H7 (cell line): ENCODE results near the gene EXOC3L4. TPM values are rescaled to one million over a fixed set of nuclear protein-coding genes. Genes with fewer than 3 reads are reported as not detected.
"Not testable (repeated sequence)": the region's sequence is repeated elsewhere in the genome, so short reads cannot be mapped to it uniquely, and the experiment has no call there.

ENCODE experiments used
- DNase-seq: peaks from one replicate; pipeline ENCODE4 v3.0.0; 2012
- H3K27me3 ChIP-seq: 2 replicates; pipeline ENCODE4 v1.6.0; 2011; ENCODE audit warnings: mild to moderate bottlenecking, low read length; ENCODE audit not compliant: control insufficient read depth, insufficient read depth
- H3K36me3 ChIP-seq: replicated peaks from 2 replicates; pipeline ENCODE4 v1.5.1; 2011; ENCODE audit warnings: low read length; ENCODE audit not compliant: control insufficient read depth, insufficient read depth
- H3K4me3 ChIP-seq: 2 replicates; pipeline ENCODE4 v1.5.1; 2011; ENCODE audit warnings: low read depth, mild to moderate bottlenecking, control low read depth, low read length, moderate library complexity; ENCODE audit not compliant: insufficient read depth
- total RNA-seq: library from RNA; depleted of rRNA; stranded (reverse); fragments of >200 nt; shearing (Covaris generic); gene quantifications from 2 replicates; pipeline ENCODE4 v1.2.3, GENCODE V29; 2014

EXOC3L4 gene
- total RNA-seq, 1 experiment from 2014 or later = 0.21 TPM

DNA sequence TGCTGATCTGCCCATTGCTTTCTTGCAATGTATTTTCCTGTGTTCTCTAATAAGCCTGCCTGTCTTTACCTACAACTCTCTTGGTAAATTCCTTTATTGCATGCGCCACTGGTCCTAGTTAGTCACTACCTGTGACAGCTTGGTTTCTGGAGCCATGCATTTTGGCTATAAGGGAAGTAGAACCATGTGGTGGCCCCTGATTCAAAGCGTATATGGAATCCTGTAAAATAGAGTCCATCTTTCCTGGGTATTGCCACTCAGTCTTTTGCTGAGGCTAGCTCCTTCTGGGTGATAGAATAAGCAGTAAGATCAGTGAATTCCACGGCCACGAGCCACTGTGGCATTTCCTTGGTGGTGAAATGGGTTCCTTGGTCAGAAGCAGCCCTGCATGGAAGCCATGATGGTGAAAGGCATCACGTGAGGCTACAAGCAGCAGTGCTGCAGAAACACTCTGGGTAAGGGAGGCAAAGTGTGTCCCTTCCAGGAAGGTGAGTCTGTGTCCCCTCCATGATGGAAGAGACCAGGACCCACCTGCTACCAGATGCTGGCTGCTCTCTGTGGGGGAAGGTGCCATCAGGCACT, 48.3 kb downstream of the EXOC3L4 start:
- H3K36me3 ChIP-seq = no peaks in the 10 kb centered on the region
- DNase-seq = no peak
- H3K27me3 ChIP-seq = peaks cover 3% of the 10 kb centered on the region; the same call in 1 of the 2 replicates
- H3K4me3 ChIP-seq = no peak overlapping the region

DNA sequence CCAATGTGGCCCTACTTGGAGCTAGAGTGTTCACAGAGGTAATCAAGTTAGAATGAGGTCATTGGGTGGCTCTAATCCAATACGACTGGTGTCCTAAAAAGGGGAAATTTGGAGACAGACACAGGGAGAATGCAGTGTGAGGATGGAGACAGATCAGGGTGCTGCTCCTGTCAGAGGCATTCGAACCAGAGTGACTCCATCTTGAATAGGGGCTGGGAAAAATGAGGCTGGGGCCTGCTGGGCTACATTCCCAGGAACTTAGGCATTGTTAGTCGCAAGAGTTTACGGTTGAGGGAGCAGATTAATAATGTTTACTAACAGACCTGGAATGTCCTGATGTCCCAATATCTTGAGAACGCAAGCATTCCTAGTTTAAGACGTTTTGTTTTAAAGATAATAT, 49.0 kb downstream of the EXOC3L4 start:
- no peak for DNase-seq
- Histone ChIP-seq H3K36me3 (no peaks in the 10 kb centered on the region), H3K27me3 (peaks cover 3% of the 10 kb centered on the region; the same call in 1 of the 2 replicates), H3K4me3 (no peak overlapping the region)

- H3K27me3 ChIP-seq = peaks cover 3% of the 10 kb centered on the region; the same call in 1 of the 2 replicates
- DNase-seq = no peak
- no peaks in the 10 kb centered on the region for H3K36me3 ChIP-seq
- no peak overlapping the region for H3K4me3 ChIP-seq
Measured at GRCh38 chr14:103144085-103144484, 49.6 kb downstream of the EXOC3L4 start.

- Histone ChIP-seq H3K36me3 (no peaks in the 10 kb centered on the region), H3K4me3 (no peak overlapping the region), H3K27me3 (0 out of 2 replicates have a peak, but pooled peaks cover 2% of the 10 kb centered on the region)
- no peak for DNase-seq
Measured at GRCh38 chr14:103146141-103146709, 51.7 kb downstream of the EXOC3L4 start.

GRCh38 chr14:103149351-103150237, 55.1 kb downstream of the EXOC3L4 start:
- no peak for DNase-seq
- no peaks in the 10 kb centered on the region for H3K27me3 ChIP-seq
- no peak overlapping the region for H3K4me3 ChIP-seq
- H3K36me3 ChIP-seq = no peaks in the 10 kb centered on the region

GRCh38 chr14:103151270-103151945, 56.9 kb downstream of the EXOC3L4 start:
- Histone ChIP-seq H3K27me3 (no peaks in the 10 kb centered on the region), H3K4me3 (no peak overlapping the region), H3K36me3 (no peaks in the 10 kb centered on the region)
- DNase-seq = no peak

DNA sequence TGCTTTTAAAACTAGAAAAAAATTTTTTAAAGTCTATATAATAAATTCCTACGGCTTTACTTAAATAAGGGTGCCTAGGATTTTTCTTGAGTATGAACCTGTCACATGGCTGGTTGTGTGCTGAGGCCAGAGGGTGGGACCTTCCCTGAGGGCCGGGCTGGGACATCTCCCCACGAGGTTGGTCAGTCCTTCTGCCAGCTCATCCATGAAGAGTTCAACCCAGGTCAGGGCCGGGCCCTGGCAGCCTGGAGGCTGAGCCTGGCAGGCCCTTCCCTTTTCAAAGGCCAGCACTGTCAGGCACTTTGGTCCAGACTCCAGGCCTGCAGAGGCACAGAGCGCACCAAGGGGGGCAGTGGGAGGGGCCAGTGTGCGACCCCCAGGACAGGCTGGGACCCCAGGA, 60.5 kb downstream of the EXOC3L4 start:
- DNase-seq = no peak

DNA sequence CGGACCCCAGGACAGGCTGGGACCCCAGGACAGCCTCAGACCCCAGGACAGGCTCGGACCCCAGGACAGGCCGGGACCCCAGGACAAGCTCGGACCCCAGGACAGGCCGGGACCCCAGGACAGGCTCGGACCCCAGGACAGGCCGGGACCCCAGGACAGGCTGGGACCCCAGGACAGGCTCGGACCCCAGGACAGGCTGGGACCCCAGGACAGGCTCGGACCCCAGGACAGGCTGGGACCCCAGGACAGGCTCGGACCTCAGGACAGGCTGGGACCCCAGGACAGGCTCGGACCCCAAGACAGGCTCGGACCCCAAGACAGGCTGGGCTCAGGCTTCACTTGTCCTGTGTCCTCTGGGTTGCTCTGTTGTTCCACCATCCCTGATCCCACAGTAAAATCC, 60.9 kb downstream of the EXOC3L4 start:
- H3K36me3 ChIP-seq, H3K27me3 ChIP-seq, DNase-seq, H3K4me3 ChIP-seq: not testable (repeated sequence)

More for the DNA sequence above, 60.5 kb downstream of the EXOC3L4 start:
- no peaks in the 10 kb centered on the region for H3K36me3 ChIP-seq
- no peak overlapping the region for H3K4me3 ChIP-seq
- no peaks in the 10 kb centered on the region for H3K27me3 ChIP-seq

- Histone ChIP-seq H3K27me3 (no peaks in the 10 kb centered on the region), H3K36me3 (no peaks in the 10 kb centered on the region), H3K4me3 (no peak overlapping the region)
- DNase-seq = no peak
Measured at GRCh38 chr14:103155826-103156394, 61.4 kb downstream of the EXOC3L4 start.

- Histone ChIP-seq H3K4me3 (no peak overlapping the region), H3K36me3 (no peaks in the 10 kb centered on the region)
- DNase-seq = peak; percentile 71
Measured at GRCh38 chr14:103156651-103157378, 62.3 kb downstream of the EXOC3L4 start.

GRCh38 chr14:103157969-103158368, 63.4 kb downstream of the EXOC3L4 start:
- peak; percentile 23 for DNase-seq
- Histone ChIP-seq H3K4me3 (no peak overlapping the region), H3K36me3 (no peaks in the 10 kb centered on the region), H3K27me3 (no peaks in the 10 kb centered on the region)

More at GRCh38 chr14:103156651-103157378, 62.3 kb downstream of the EXOC3L4 start:
- no peaks in the 10 kb centered on the region for H3K27me3 ChIP-seq

- no peaks in the 10 kb centered on the region for H3K36me3 ChIP-seq
- no peak overlapping the region for H3K4me3 ChIP-seq
Measured at GRCh38 chr14:103158688-103159087, 64.2 kb downstream of the EXOC3L4 start.

More at GRCh38 chr14:103158688-103159087, 64.2 kb downstream of the EXOC3L4 start:
- no peaks in the 10 kb centered on the region for H3K27me3 ChIP-seq
- DNase-seq = no peak
